GM23248 (cell line): Measurements from ENCODE around the gene PKN2. TPM values are rescaled to one million over a fixed set of nuclear protein-coding genes. Genes with fewer than 3 reads are reported as not detected.
A peak's percentile ranks its signal among the peaks of the same experiment; 100 is the strongest.

Experiments used
- DNase-seq: peaks from one replicate; pipeline ENCODE4 v3.0.0-alpha.2; 2015
- H2AFZ ChIP-seq: fragments of 200-600 bp; sonication (generic); 2 replicates; pipeline ENCODE4 v1.6.1; 2016; ENCODE audit warnings: antibody characterized with exemption
- H3F3A ChIP-seq: fragments of 200-600 bp; sonication (generic); 2 replicates; pipeline ENCODE4 v1.6.1; 2016; ENCODE audit warnings: mild to moderate bottlenecking, antibody characterized with exemption, mixed run types; ENCODE audit not compliant: insufficient read depth
- H3K27ac ChIP-seq: fragments of 200-600 bp; sonication (generic); 2 replicates; pipeline ENCODE4 v1.5.1; 2016; ENCODE audit warnings: mild to moderate bottlenecking
- H3K27me3 ChIP-seq: fragments of 200-600 bp; sonication (generic); replicated peaks from 2 replicates; pipeline ENCODE4 v1.6.1; 2016; ENCODE audit warnings: mild to moderate bottlenecking; ENCODE audit not compliant: insufficient read depth
- H3K36me3 ChIP-seq: fragments of 200-600 bp; sonication (generic); 2 replicates; pipeline ENCODE4 v1.6.1; 2016; ENCODE audit warnings: low read depth, mild to moderate bottlenecking
- H3K4me1 ChIP-seq: fragments of 200-600 bp; sonication (generic); 2 replicates; pipeline ENCODE4 v1.6.1; 2016; ENCODE audit warnings: mild to moderate bottlenecking; ENCODE audit not compliant: insufficient read depth
- H3K4me2 ChIP-seq: fragments of 200-600 bp; sonication (generic); one replicate; pipeline ENCODE4 v1.6.1; 2016; ENCODE audit warnings: mild to moderate bottlenecking; ENCODE audit not compliant: unreplicated experiment
- H3K4me3 ChIP-seq: fragments of 200-600 bp; sonication (generic); 2 replicates; pipeline ENCODE4 v1.5.1; 2016; ENCODE audit warnings: mild to moderate bottlenecking
- H3K79me2 ChIP-seq: fragments of 200-600 bp; sonication (generic); 2 replicates; pipeline ENCODE4 v1.6.1; 2016; ENCODE audit warnings: mild to moderate bottlenecking; ENCODE audit not compliant: insufficient read depth
- H3K9ac ChIP-seq: fragments of 200-600 bp; sonication (generic); 2 replicates; pipeline ENCODE4 v1.6.1; 2016; ENCODE audit warnings: mild to moderate bottlenecking
- H3K9me2 ChIP-seq: fragments of 200-600 bp; sonication (generic); 2 replicates; pipeline ENCODE4 v1.6.1; 2016; ENCODE audit warnings: mixed run types, mild to moderate bottlenecking, moderate library complexity; ENCODE audit not compliant: insufficient read depth
- H3K9me3 ChIP-seq: fragments of 200-600 bp; sonication (generic); one replicate; pipeline ENCODE4 v1.6.1; 2017; ENCODE audit warnings: low read depth
- H4K20me1 ChIP-seq: fragments of 200-600 bp; sonication (generic); 2 replicates; pipeline ENCODE4 v1.6.0; 2016; ENCODE audit not compliant: insufficient read depth
- EZH2 ChIP-seq: fragments of 200-600 bp; sonication (generic); IDR thresholded peaks from 2 replicates; pipeline ENCODE4 v1.6.1; 2018; ENCODE audit warnings: antibody characterized with exemption, mild to moderate bottlenecking; ENCODE audit not compliant: insufficient read depth, poor library complexity, severe bottlenecking
- EZH2phosphoT487 ChIP-seq: fragments of 200-600 bp; sonication (generic); IDR thresholded peaks from 2 replicates; pipeline ENCODE4 v1.6.1; 2018; ENCODE audit warnings: antibody characterized with exemption, moderate library complexity, mild to moderate bottlenecking, low read depth; ENCODE audit not compliant: insufficient read depth
- WGBS, 2 experiments: methylation state at CpG; one replicate each; pipeline ENCODE4 v1.1.6; 2015 to 2017; ENCODE audit warnings: low lambda C conversion rate in 2 of 2, low coverage in 1 of 2; ENCODE audit errors: missing lambda C conversion rate in 2 of 2; 5-methylcytosine and 5-hydroxymethylcytosine counted together
- in situ Hi-C: fragments of 300-500 bp; cut with MboI; formaldehyde crosslinking; loops from 2 replicates; pipeline ENCODE4 v1.15.0; 2020
- polyA plus RNA-seq: library from polyadenylated mRNA; unstranded; fragments of >200 nt; fragmentation: Nextera tagmentation; extraction: Ambion mirVana; gene quantifications from 2 replicates; pipeline ENCODE4 v1.2.1, GENCODE V29; 2016
- total RNA-seq: library from RNA; depleted of rRNA; stranded (reverse); fragments of >200 nt; shearing (Covaris generic); gene quantifications from 2 replicates; pipeline ENCODE4 v1.2.3, GENCODE V29; 2014

Gene PKN2
- total and polyA plus RNA-seq, 2 experiments from 2014 or later, result 24.0 to 32.6 TPM

- Histone ChIP-seq H2AFZ (no peak overlapping the region), H3K9ac (no peak overlapping the region), H3K79me2 (peaks cover 99% of the 10 kb centered on the region), H4K20me1 (no peaks in the 10 kb centered on the region), H3K4me1 (0 out of 2 replicates have a peak, but pooled peaks cover 8% of the 10 kb centered on the region), H3K4me2 (no peak overlapping the region), H3F3A (peaks cover 8% of the 10 kb centered on the region), H3K4me3 (no peak overlapping the region), H3K9me3 (no peaks in the 10 kb centered on the region), H3K36me3 (no peaks in the 10 kb centered on the region), H3K27ac (no peak overlapping the region), H3K9me2 (no peaks in the 10 kb centered on the region), H3K27me3 (no peaks in the 10 kb centered on the region)
- 76 to 78% methylated on average over 5 of the region's 5 CpGs for whole genome bisulfite sequencing, 2 experiments
- in situ Hi-C loops, result loop anchor here (25.0 kb wide), 1 partner anchor 212 kb away; no protein-coding TSS in a partner anchor
- DNase-seq, result no peak
- no peak for TF ChIP-seq EZH2phosphoT487
- no peak for TF ChIP-seq EZH2
Measured at GRCh38 chr1:88873737-88874349, 189.8 kb downstream of the PKN2 start.

DNA sequence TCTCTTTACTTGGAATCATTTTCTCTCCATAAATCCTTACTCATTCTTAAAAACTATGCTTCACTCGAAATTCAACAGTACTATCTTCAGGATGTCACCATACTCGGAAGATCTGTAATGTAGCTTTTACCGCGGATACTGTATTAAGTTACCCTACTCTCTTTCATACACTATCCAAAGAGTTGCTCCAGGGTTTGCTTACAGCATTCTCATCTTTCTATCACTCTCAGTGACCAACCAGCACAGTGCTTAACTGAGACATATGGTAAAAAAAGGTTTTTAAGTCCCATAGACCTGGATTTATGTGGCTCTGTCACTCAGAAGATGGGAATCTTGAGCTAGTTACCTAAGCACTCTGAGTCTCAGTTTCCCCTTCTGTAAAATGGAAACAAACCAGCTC lies 191.5 kb downstream of the PKN2 start:
- Histone ChIP-seq H3K9me3 (no peaks in the 10 kb centered on the region), H3K4me3 (no peak overlapping the region), H3K9me2 (no peaks in the 10 kb centered on the region), H3F3A (peaks cover 9% of the 10 kb centered on the region), H3K79me2 (peaks cover 97% of the 10 kb centered on the region), H3K27ac (no peak overlapping the region), H3K9ac (no peak overlapping the region), H3K4me2 (no peak overlapping the region), H3K36me3 (no peaks in the 10 kb centered on the region; the same call in 1 of the 2 replicates), H3K27me3 (no peaks in the 10 kb centered on the region), H3K4me1 (0 out of 2 replicates have a peak, but pooled peaks cover 8% of the 10 kb centered on the region), H2AFZ (no peak overlapping the region), H4K20me1 (no peaks in the 10 kb centered on the region)
- TF ChIP-seq EZH2phosphoT487 (no peak), EZH2 (no peak)
- in situ Hi-C loops, result no loop called here
- no peak for DNase-seq
- WGBS, 2 experiments, result 85 to 90% methylated on average over 4 of the region's 4 CpGs

GRCh38 chr1:88876573-88877365 lies 192.7 kb downstream of the PKN2 start:
- 51 to 53% methylated on average over 5 of the region's 5 CpGs for WGBS, 2 experiments

GRCh38 chr1:88877382-88877825 lies 193.3 kb downstream of the PKN2 start:
- Histone ChIP-seq H3K9me3 (no peaks in the 10 kb centered on the region), H3K4me1 (peaks cover 10% of the 10 kb centered on the region; the same call in 1 of the 2 replicates), H4K20me1 (no peaks in the 10 kb centered on the region), H3K27ac (peak overlapping the region; percentile 14; the same call in 1 of the 2 replicates), H2AFZ (peak overlapping the region; percentile 48; the same call in 1 of the 2 replicates), H3F3A (peaks cover 11% of the 10 kb centered on the region), H3K79me2 (peaks cover 97% of the 10 kb centered on the region), H3K27me3 (no peaks in the 10 kb centered on the region), H3K36me3 (peaks cover 10% of the 10 kb centered on the region), H3K9me2 (no peaks in the 10 kb centered on the region), H3K4me3 (no peak overlapping the region), H3K4me2 (no peak overlapping the region), H3K9ac (peak overlapping the region; percentile 28; the same call in 1 of the 2 replicates)
- DNase-seq, result peak; percentile 71
- 20% methylated on average over 6 of the region's 6 CpGs for WGBS, 2 experiments
- in situ Hi-C loops, result no loop called here
- TF ChIP-seq EZH2 (no peak), EZH2phosphoT487 (no peak)

More at GRCh38 chr1:88876573-88877365, 192.7 kb downstream of the PKN2 start:
- in situ Hi-C loops, result no loop called here
- no peak overlapping the region for H3K27ac ChIP-seq
- H4K20me1 ChIP-seq, result no peaks in the 10 kb centered on the region
- H3K27me3 ChIP-seq, result no peaks in the 10 kb centered on the region
- 0 out of 2 replicates have a peak, but pooled peaks cover 8% of the 10 kb centered on the region for H3K4me1 ChIP-seq
- peak; percentile 20 for DNase-seq
- no peak overlapping the region for H2AFZ ChIP-seq
- peaks cover 9% of the 10 kb centered on the region for H3F3A ChIP-seq
- H3K79me2 ChIP-seq, result peaks cover 97% of the 10 kb centered on the region
- no peak overlapping the region for H3K4me3 ChIP-seq
- peaks cover 9% of the 10 kb centered on the region for H3K36me3 ChIP-seq
- no peak overlapping the region for H3K9ac ChIP-seq
- no peak overlapping the region for H3K4me2 ChIP-seq
- no peaks in the 10 kb centered on the region for H3K9me3 ChIP-seq
- no peak for TF ChIP-seq EZH2phosphoT487
- no peak for TF ChIP-seq EZH2
- H3K9me2 ChIP-seq, result no peaks in the 10 kb centered on the region
